GM21529 (cell line): ENCODE data around the gene UBXN6.
A peak's percentile ranks its signal among the peaks of the same experiment; 100 is the strongest.

Experiments used
- ATAC-seq: cut with Tn5 transposase; IDR thresholded peaks from one replicate; pipeline ENCODE4 v1.9.1; 2021; ENCODE audit not compliant: unreplicated experiment

Gene UBXN6

GRCh38 chr19:4413588-4413987 lies 44.0 kb downstream of the UBXN6 start:
- ATAC-seq = no peak

GRCh38 chr19:4409123-4409933 lies 48.3 kb downstream of the UBXN6 start:
- ATAC-seq = no peak

- ATAC-seq = no peak
Measured at GRCh38 chr19:4406626-4407025, 51.0 kb downstream of the UBXN6 start.

GRCh38 chr19:4405977-4406376 lies 51.6 kb downstream of the UBXN6 start:
- ATAC-seq = no peak

- no peak for ATAC-seq
Measured at GRCh38 chr19:4403005-4403761, 54.4 kb downstream of the UBXN6 start.

- peak; percentile 78 for ATAC-seq
Measured at GRCh38 chr19:4402171-4403004, 55.2 kb downstream of the UBXN6 start, which contains the start of gene CHAF1A. CHAF1A (plus strand) TSS chr19:4402640; CDS start chr19:4402763, 123 bp downstream.

- no peak for ATAC-seq
Measured at GRCh38 chr19:4401769-4402170, 55.8 kb downstream of the UBXN6 start.

- ATAC-seq = peak; percentile 50
Measured at GRCh38 chr19:4400135-4400936, 57.3 kb downstream of the UBXN6 start, which contains the start of gene SH3GL1. SH3GL1 (minus strand) TSS chr19:4400547; CDS start chr19:4400368, 179 bp downstream.

- peak; percentile 8 for ATAC-seq
Measured at GRCh38 chr19:4399812-4400134, 57.8 kb downstream of the UBXN6 start.

GRCh38 chr19:4396949-4397783 lies 60.4 kb downstream of the UBXN6 start:
- ATAC-seq = no peak
